ENCODE measurements around the gene PEX11G. TPM values are rescaled to one million over a fixed set of nuclear protein-coding genes. Genes with fewer than 3 reads are reported as not detected.
A peak's percentile ranks its signal among the peaks of the same experiment; 100 is the strongest.

The PEX11G gene
- total and polyA plus RNA-seq, 9 of the 15 experiments (the other 6 are each of a cell fraction or from before 2014, with no cell fraction given), result 0.07 to 3.2 (median 0.70) TPM; not detected in 1

- TF ChIP-seq MEF2D (tag; conservative IDR thresholded peaks at IDR 0.05; ENCODE audit: low read depth) (0 out of 2 replicates have a peak, but pooled peaks have one; percentile 28), EZH2 (IDR thresholded peaks at IDR 0.05; ENCODE audit: borderline replicate concordance, low read depth, low read length) (no peak), SREBF1 (IDR thresholded peaks at IDR 0.05; ENCODE audit: borderline replicate concordance, low read depth, low read length) (no peak), THRAP3 (IDR thresholded peaks at IDR 0.05; ENCODE audit: borderline replicate concordance) (no peak; the same call in 1 of the 2 replicates), NCOA1 (IDR thresholded peaks at IDR 0.05; ENCODE audit: low read depth) (peak; percentile 21; the same call in 1 of the 2 replicates), BCL6 (CRISPR knock-in tag; IDR thresholded peaks at IDR 0.05) (no peak), NRF1 (conservative IDR thresholded peaks at IDR 0.05 in 1 of 2, IDR thresholded peaks at IDR 0.05 in 1 of 2) (peak; percentile 61 to 71), ZFP1 (CRISPR knock-in tag; IDR thresholded peaks at IDR 0.05) (no peak), TCF7L2 (IDR thresholded peaks at IDR 0.05; ENCODE audit: low read depth, low read length) (peak; percentile 19; the same call in 1 of the 2 replicates), ZNF134 (CRISPR knock-in tag; conservative IDR thresholded peaks at IDR 0.05) (no peak), SNRNP70 (optimal IDR thresholded peaks at IDR 0.05; ENCODE audit: low read depth, low read length) (no peak), ATF3 (IDR thresholded peaks at IDR 0.05) (no peak; the same call in 1 of the 2 replicates), ATF3 (CRISPR knock-in tag; conservative IDR thresholded peaks at IDR 0.05) (no peak), MBD2 (IDR thresholded peaks at IDR 0.05; ENCODE audit: borderline replicate concordance, low read depth) (peak; percentile 97), CSDE1 (IDR thresholded peaks at IDR 0.05) (no peak; a peak in 1 of 4 replicates), ZNF407 (IDR thresholded peaks at IDR 0.05; ENCODE audit: low read depth) (no peak), ZNF280B (CRISPR knock-in tag; IDR thresholded peaks at IDR 0.05) (no peak)
These were observed 46.5 kb upstream of the PEX11G start, which contains the start of gene PNPLA6 (continued) for GRCh38 chr19:7535047-7535997.

Measured in K562 (cell line).